ENCODE results near the gene FAM110A. TPM values are rescaled to one million over a fixed set of nuclear protein-coding genes. Genes with fewer than 3 reads are reported as not detected.

Gene FAM110A
- total and polyA plus RNA-seq, 2 of the 8 experiments (the other 6 are each of a cell fraction or from before 2014, with no cell fraction given) = 10.1 to 10.9 TPM

- TF ChIP-seq TBP (IDR thresholded peaks at IDR 0.05; ENCODE audit: low read depth, low read length) (no peak), HDAC2 (IDR thresholded peaks at IDR 0.05; ENCODE audit: borderline replicate concordance in 1 of 2, low read depth in 2 of 2, low read length in 2 of 2) (no peak), TCF12 (IDR thresholded peaks at IDR 0.05; ENCODE audit: low read depth, low read length) (no peak)
Observed at GRCh38 chr20:822651-823573, 10.6 kb upstream of the FAM110A start (continued).
